ENCODE results near the gene TP53.

Gene TP53

GRCh38 chr17:7685533-7686221 lies 1.6 kb downstream of the TP53 start:
- H3K9ac ChIP-seq (ENCODE audit: low read depth, low read length, poor library complexity, severe bottlenecking), result peak overlapping the region; percentile 98
- H3K9me3 ChIP-seq (ENCODE audit: insufficient read depth, low read depth, low read length), result no peaks in the 10 kb centered on the region
- no peaks in the 10 kb centered on the region for H3K9me2 ChIP-seq (replicated peaks; ENCODE audit: low read depth, low read length)
- H3F3A ChIP-seq (ENCODE audit: low read depth), result 0 out of 2 replicates have a peak, but pooled peaks cover 2% of the 10 kb centered on the region
- H3K79me2 ChIP-seq (ENCODE audit: insufficient read depth, low read length), result peaks cover 76% of the 10 kb centered on the region
- H3K36me3 ChIP-seq (ENCODE audit: insufficient read depth, low read length), result peaks cover 6% of the 10 kb centered on the region; the same call in 1 of the 2 replicates
- TF ChIP-seq CTCF (conservative IDR thresholded peaks at IDR 0.05; ENCODE audit: low read length) (no peak), EZH2phosphoT487 (IDR thresholded peaks at IDR 0.05; ENCODE audit: borderline replicate concordance) (no peak)
- peaks cover 24% of the 10 kb centered on the region for H3K4me1 ChIP-seq (ENCODE audit: insufficient read depth, low read length, poor library complexity, severe bottlenecking)
- peak overlapping the region; percentile 33; the same call in 1 of the 2 replicates for H2AFZ ChIP-seq (ENCODE audit: low read length)
- peaks cover 33% of the 10 kb centered on the region for H4K20me1 ChIP-seq (ENCODE audit: insufficient read depth, low read length, poor library complexity, severe bottlenecking)
- H3K4me2 ChIP-seq (ENCODE audit: low read depth, low read length, poor library complexity, severe bottlenecking), result peak overlapping the region; percentile 82
- peak overlapping the region; percentile 82 for H3K4me3 ChIP-seq (ENCODE audit: low read length, poor library complexity, severe bottlenecking)
- H3K27me3 ChIP-seq (ENCODE audit: insufficient read depth, low read length, poor library complexity, severe bottlenecking), result peaks cover 4% of the 10 kb centered on the region

- Histone ChIP-seq H3K36me3 (ENCODE audit: insufficient read depth, low read length) (peaks cover 6% of the 10 kb centered on the region; the same call in 1 of the 2 replicates), H3K4me3 (ENCODE audit: low read length, poor library complexity, severe bottlenecking) (peak overlapping the region; percentile 82), H3K9me3 (ENCODE audit: insufficient read depth, low read depth, low read length) (no peaks in the 10 kb centered on the region), H2AFZ (ENCODE audit: low read length) (no peak overlapping the region), H3K79me2 (ENCODE audit: insufficient read depth, low read length) (peaks cover 82% of the 10 kb centered on the region), H3K4me2 (ENCODE audit: low read depth, low read length, poor library complexity, severe bottlenecking) (peak overlapping the region; percentile 82), H3K9ac (ENCODE audit: low read depth, low read length, poor library complexity, severe bottlenecking) (peak overlapping the region; percentile 98), H3K9me2 (replicated peaks; ENCODE audit: low read depth, low read length) (no peaks in the 10 kb centered on the region), H3K4me1 (ENCODE audit: insufficient read depth, low read length, poor library complexity, severe bottlenecking) (peaks cover 20% of the 10 kb centered on the region), H3F3A (ENCODE audit: low read depth) (0 out of 2 replicates have a peak, but pooled peaks cover 2% of the 10 kb centered on the region), H4K20me1 (ENCODE audit: insufficient read depth, low read length, poor library complexity, severe bottlenecking) (peaks cover 36% of the 10 kb centered on the region), H3K27me3 (ENCODE audit: insufficient read depth, low read length, poor library complexity, severe bottlenecking) (peaks cover 4% of the 10 kb centered on the region)
- no peak for TF ChIP-seq EZH2phosphoT487 (IDR thresholded peaks at IDR 0.05; ENCODE audit: borderline replicate concordance)
These were observed 2.3 kb downstream of the TP53 start for GRCh38 chr17:7684851-7685532.

GRCh38 chr17:7677388-7678067 lies 9.8 kb downstream of the TP53 start:
- Histone ChIP-seq H4K20me1 (ENCODE audit: insufficient read depth, low read length, poor library complexity, severe bottlenecking) (peaks cover 18% of the 10 kb centered on the region), H3K9ac (ENCODE audit: low read depth, low read length, poor library complexity, severe bottlenecking) (no peak overlapping the region), H3K9me2 (replicated peaks; ENCODE audit: low read depth, low read length) (no peaks in the 10 kb centered on the region), H3K4me1 (ENCODE audit: insufficient read depth, low read length, poor library complexity, severe bottlenecking) (no peaks in the 10 kb centered on the region), H3K27me3 (ENCODE audit: insufficient read depth, low read length, poor library complexity, severe bottlenecking) (no peaks in the 10 kb centered on the region), H2AFZ (ENCODE audit: low read length) (no peak overlapping the region), H3F3A (ENCODE audit: low read depth) (no peaks in the 10 kb centered on the region), H3K4me3 (ENCODE audit: low read length, poor library complexity, severe bottlenecking) (no peak overlapping the region), H3K79me2 (ENCODE audit: insufficient read depth, low read length) (peaks cover 29% of the 10 kb centered on the region), H3K4me2 (ENCODE audit: low read depth, low read length, poor library complexity, severe bottlenecking) (no peak overlapping the region), H3K36me3 (ENCODE audit: insufficient read depth, low read length) (peaks cover 37% of the 10 kb centered on the region), H3K9me3 (ENCODE audit: insufficient read depth, low read depth, low read length) (peaks cover 9% of the 10 kb centered on the region; the same call in 1 of the 2 replicates)
- TF ChIP-seq EZH2phosphoT487 (IDR thresholded peaks at IDR 0.05; ENCODE audit: borderline replicate concordance), result no peak
- TF ChIP-seq CTCF (conservative IDR thresholded peaks at IDR 0.05; ENCODE audit: low read length), result no peak
